ENCODE data around the gene SLC43A3.

- no peak for TF ChIP-seq CTCF (IDR thresholded peaks at IDR 0.05 in 8 of 11, conservative IDR thresholded peaks at IDR 0.05 in 3 of 11)
- no peak for TF ChIP-seq POLR2A (IDR thresholded peaks at IDR 0.05)
- TF ChIP-seq POLR2AphosphoS5 (IDR thresholded peaks at IDR 0.05), result no peak
These were observed 48.7 kb upstream of the SLC43A3 start for GRCh38 chr11:57475671-57476046.
